Natural killer cell (primary cell): Measurements from ENCODE around the gene PROK1. TPM values are rescaled to one million over a fixed set of nuclear protein-coding genes. Genes with fewer than 3 reads are reported as not detected.

Source experiments
- ATAC-seq, 3 donors: fragments of 150-1000 bp in 2 of 3; fragments of 200-7000 bp in 1 of 3; cut with Tn5 transposase; 1 replicate in 1 of 3; 2 replicates in 2 of 3; pipeline ENCODE4 v1.10.0; 2021; ENCODE audit warnings: mild to moderate bottlenecking in 2 of 3, moderate library complexity in 2 of 3
- DNase-seq, 2 donors: peaks; one replicate each; pipeline versions ENCODE4 v3.0.0 to v3.0.0-alpha.2; 2013 to 2021; ENCODE audit warnings: mixed read lengths in 1 of 2
- H3K27ac ChIP-seq: one replicate; pipeline ENCODE4 v1.5.1; 2013; ENCODE audit warnings: mild to moderate bottlenecking, low read length
- H3K27me3 ChIP-seq: one replicate; pipeline ENCODE4 v1.6.1; 2013; ENCODE audit warnings: low read length; ENCODE audit not compliant: control insufficient read depth, insufficient read depth
- H3K36me3 ChIP-seq: one replicate; pipeline ENCODE4 v1.6.1; 2013; ENCODE audit warnings: low read length; ENCODE audit not compliant: control insufficient read depth, insufficient read depth
- H3K4me1 ChIP-seq: one replicate; pipeline ENCODE4 v1.6.1; 2013; ENCODE audit warnings: low read length; ENCODE audit not compliant: control insufficient read depth, insufficient read depth
- H3K4me3 ChIP-seq: one replicate; pipeline ENCODE4 v1.5.1; 2013; ENCODE audit warnings: low read length
- H3K9me3 ChIP-seq: one replicate; pipeline ENCODE4 v1.6.1; 2013; ENCODE audit warnings: low read length; ENCODE audit not compliant: control insufficient read depth, insufficient read depth
- H3K27ac Mint-ChIP-seq, 2 donors: one replicate each; pipeline ENCODE4 v1.8.0; 2022; ENCODE audit warnings: mild to moderate bottlenecking in 2 of 2, mixed read lengths in 2 of 2, moderate library complexity in 1 of 2
- H3K27me3 Mint-ChIP-seq, 2 donors: one replicate each; pipeline ENCODE4 v1.8.0; 2022; ENCODE audit warnings: low read depth in 2 of 2, mixed read lengths in 2 of 2
- H3K36me3 Mint-ChIP-seq: one replicate; pipeline ENCODE4 v1.8.0; 2022; ENCODE audit warnings: mixed read lengths
- H3K4me1 Mint-ChIP-seq, 2 donors: one replicate each; pipeline ENCODE4 v1.8.0; 2022; ENCODE audit warnings: mixed read lengths in 2 of 2
- H3K4me3 Mint-ChIP-seq: one replicate; pipeline ENCODE4 v1.8.0; 2022; ENCODE audit warnings: mild to moderate bottlenecking, moderate library complexity, mixed read lengths
- H3K9me3 Mint-ChIP-seq, 2 donors: one replicate each; pipeline ENCODE4 v1.8.0; 2022; ENCODE audit warnings: mixed read lengths in 2 of 2
- CTCF ChIP-seq: fragments of 200-600 bp; IDR thresholded peaks from one replicate; pipeline ENCODE4 v1.8.0; 2022; ENCODE audit warnings: antibody characterized with exemption
- WGBS: methylation state at CpG from one replicate; pipeline ENCODE4 v1.1.7; 2013; ENCODE audit warnings: missing lambda C conversion rate; ENCODE audit not compliant: insufficient coverage; 5-methylcytosine and 5-hydroxymethylcytosine counted together
- intact Hi-C: fragments of 100-400 bp; cut with micrococcal nuclease; formaldehyde crosslinking; loops from one replicate; pipeline ENCODE4 v1.14.2; 2022
- total RNA-seq, 4 donors: library from RNA; stranded (reverse); fragments of 120-200 nt in 1 of 4; gene quantifications; one replicate each; pipeline versions ENCODE4 v1.2.3 to v1.2.4, GENCODE V29; 2013 to 2022

PROK1 gene
- total RNA-seq, 3 donors from 2014 or later (not counting 1 experiment from before 2014, with no cell fraction given), result not detected

- Histone ChIP-seq H3K36me3 (no peaks in the 10 kb centered on the region), H3K27ac (no peak overlapping the region), H3K27me3 (no peaks in the 10 kb centered on the region), H3K4me1 (no peaks in the 10 kb centered on the region), H3K9me3 (no peaks in the 10 kb centered on the region), H3K4me3 (no peak overlapping the region)
- ATAC-seq (no peak), DNase-seq (no peak)
- no peak overlapping the region for H3K27ac Mint-ChIP-seq
- intact Hi-C loops, result no loop called here
- no peaks in the 10 kb centered on the region for H3K36me3 Mint-ChIP-seq
- H3K9me3 Mint-ChIP-seq, result no peaks in the 10 kb centered on the region
- H3K4me1 Mint-ChIP-seq, result no peaks in the 10 kb centered on the region
- WGBS, result 84% methylated on average over 10 of the region's 12 CpGs
- no peak overlapping the region for H3K4me3 Mint-ChIP-seq
- H3K27me3 Mint-ChIP-seq, result peaks cover 13 to 18% of the 10 kb centered on the region in 2 donors
- TF ChIP-seq CTCF, result no peak
Observed at GRCh38 chr1:110449661-110450651, 993 bp upstream of the PROK1 start.

GRCh38 chr1:110452330-110452729 is 1.4 kb downstream of the PROK1 start:
- 91% methylated on average over 6 of the region's 7 CpGs for WGBS
- Histone ChIP-seq H3K27ac (no peak overlapping the region), H3K9me3 (no peaks in the 10 kb centered on the region), H3K4me1 (no peaks in the 10 kb centered on the region), H3K36me3 (no peaks in the 10 kb centered on the region), H3K4me3 (no peak overlapping the region), H3K27me3 (no peaks in the 10 kb centered on the region)
- no peak for DNase-seq
- H3K27ac Mint-ChIP-seq, result no peak overlapping the region
- H3K27me3 Mint-ChIP-seq, result peaks cover 13 to 18% of the 10 kb centered on the region in 2 donors
- TF ChIP-seq CTCF, result no peak
- no peaks in the 10 kb centered on the region for H3K9me3 Mint-ChIP-seq
- ATAC-seq, result no peak
- intact Hi-C loops, result no loop called here
- H3K4me1 Mint-ChIP-seq, result no peaks in the 10 kb centered on the region
- no peak overlapping the region for H3K4me3 Mint-ChIP-seq
- no peaks in the 10 kb centered on the region for H3K36me3 Mint-ChIP-seq

GRCh38 chr1:110453829-110454228 is 2.9 kb downstream of the PROK1 start:
- no peak for DNase-seq
- Mint-ChIP-seq H3K4me1 (no peaks in the 10 kb centered on the region), H3K27me3 (peaks cover 10 to 18% of the 10 kb centered on the region in 2 donors), H3K27ac (no peak overlapping the region), H3K36me3 (no peaks in the 10 kb centered on the region), H3K4me3 (no peak overlapping the region), H3K9me3 (no peaks in the 10 kb centered on the region)
- Histone ChIP-seq H3K4me3 (no peak overlapping the region), H3K4me1 (no peaks in the 10 kb centered on the region), H3K27me3 (no peaks in the 10 kb centered on the region), H3K27ac (no peak overlapping the region), H3K9me3 (no peaks in the 10 kb centered on the region), H3K36me3 (no peaks in the 10 kb centered on the region)
- no peak for ATAC-seq
- no peak for TF ChIP-seq CTCF
- intact Hi-C loops, result no loop called here
- 91% methylated on average over 9 of the region's 9 CpGs for WGBS
